PC-9 (cell line): Measurements from ENCODE around the gene ELAVL1.

Experiments
- CTCF ChIP-seq: fragments of 200-600 bp; sonication (generic); conservative IDR thresholded peaks from 2 replicates; pipeline ENCODE4 v1.6.1; 2017; ENCODE audit warnings: mixed run types, antibody characterized with exemption, mild to moderate bottlenecking, moderate library complexity
- EZH2 ChIP-seq: fragments of 200-600 bp; sonication (generic); IDR thresholded peaks from 2 replicates; pipeline ENCODE4 v1.8.0; 2017; ENCODE audit warnings: antibody characterized with exemption, low read depth

DNA sequence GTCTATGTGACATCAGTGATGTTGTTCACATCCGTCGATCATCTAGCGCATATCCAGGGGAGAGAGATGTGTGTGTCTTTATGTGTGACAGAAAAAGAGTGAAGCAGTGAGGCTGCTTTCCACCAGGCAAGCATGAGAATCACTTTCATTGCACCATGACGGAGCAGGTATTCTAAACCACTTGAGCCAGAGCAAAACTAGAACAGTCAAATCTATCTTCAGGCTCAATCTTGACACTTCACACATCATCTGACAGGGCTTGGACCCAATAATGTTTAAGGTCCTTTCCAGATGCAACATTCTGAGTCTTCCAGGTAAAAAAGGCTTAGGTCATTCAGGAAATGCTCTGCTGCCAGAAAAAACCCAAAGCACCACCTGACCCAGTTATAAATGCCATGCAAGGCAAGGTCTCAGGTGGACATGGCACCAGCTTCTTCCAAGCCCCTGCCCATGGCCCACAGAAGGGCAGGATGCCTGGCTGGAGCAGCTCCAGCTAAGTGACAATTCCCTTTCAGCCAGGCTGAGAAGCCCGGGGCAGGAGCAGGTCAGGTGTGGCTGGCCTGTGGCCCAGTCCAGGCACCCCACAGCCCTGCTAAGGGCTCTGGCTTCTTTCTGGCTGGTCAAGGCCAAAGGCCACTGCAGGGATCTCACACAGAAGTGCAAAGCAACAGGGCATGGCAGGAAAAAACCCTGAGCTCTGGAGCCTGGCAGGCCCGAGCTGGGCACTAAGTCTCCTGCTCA is 5.0 kb downstream of the ELAVL1 start:
- TF ChIP-seq CTCF (no peak), EZH2 (no peak)
